Astrocyte (in vitro differentiated cells and primary cell): ENCODE data around the gene LMNA. TPM values are rescaled to one million over a fixed set of nuclear protein-coding genes. Genes with fewer than 3 reads are reported as not detected.

Source experiments
- DNase-seq: peaks from one replicate; pipeline ENCODE4 v3.0.0-alpha.2; 2010; ENCODE audit warnings: low read depth
- FAIRE-seq: peaks from 2 replicates; lab custom pipeline; 2011; peaks lifted over from hg19 to GRCh38; lab: Jason Lieb, UNC
- H2AFZ ChIP-seq: 2 replicates; pipeline ENCODE4 v1.6.0; 2012; ENCODE audit warnings: low read depth, low read length, inconsistent platforms
- H3K27ac ChIP-seq: 2 replicates; pipeline ENCODE4 v1.5.1; 2011; ENCODE audit warnings: low read depth, low read length, inconsistent platforms
- H3K27me3 ChIP-seq: 2 replicates; pipeline ENCODE4 v1.6.0; 2011; ENCODE audit warnings: low read length, inconsistent platforms; ENCODE audit not compliant: insufficient read depth
- H3K36me3 ChIP-seq: 2 replicates; pipeline ENCODE4 v1.5.1; 2011; ENCODE audit warnings: low read length, inconsistent platforms; ENCODE audit not compliant: insufficient read depth
- H3K4me1 ChIP-seq: 2 replicates; pipeline ENCODE4 v1.5.1; 2011; ENCODE audit warnings: low read length, inconsistent platforms; ENCODE audit not compliant: insufficient read depth
- H3K4me2 ChIP-seq: 2 replicates; pipeline ENCODE4 v1.6.0; 2012; ENCODE audit warnings: low read length, inconsistent platforms
- H3K4me3 ChIP-seq: 2 replicates; pipeline ENCODE4 v1.5.1; 2011; ENCODE audit warnings: low read depth, mild to moderate bottlenecking, low read length, inconsistent platforms; ENCODE audit not compliant: insufficient read depth
- H3K79me2 ChIP-seq: 2 replicates; pipeline ENCODE4 v1.6.0; 2012; ENCODE audit warnings: mild to moderate bottlenecking, low read length, inconsistent platforms; ENCODE audit not compliant: insufficient read depth
- H3K9ac ChIP-seq: 2 replicates; pipeline ENCODE4 v1.6.0; 2012; ENCODE audit warnings: mild to moderate bottlenecking, low read length, inconsistent platforms
- H3K9me3 ChIP-seq: 2 replicates; pipeline ENCODE4 v1.5.1; 2012; ENCODE audit warnings: low read depth, mild to moderate bottlenecking, low read length, inconsistent platforms; ENCODE audit not compliant: insufficient read depth
- H4K20me1 ChIP-seq: 2 replicates; pipeline ENCODE4 v1.6.0; 2012; ENCODE audit warnings: low read length, inconsistent platforms; ENCODE audit not compliant: insufficient read depth
- H3K27ac Mint-ChIP-seq: one replicate; pipeline ENCODE4 v1.8.0; 2021; ENCODE audit warnings: mild to moderate bottlenecking, mixed read lengths; ENCODE audit not compliant: unreplicated experiment
- H3K27me3 Mint-ChIP-seq: one replicate; pipeline ENCODE4 v1.8.0; 2021; ENCODE audit warnings: low read depth, mixed read lengths; ENCODE audit not compliant: unreplicated experiment
- H3K36me3 Mint-ChIP-seq: one replicate; pipeline ENCODE4 v1.8.0; 2021; ENCODE audit warnings: low read depth, mixed read lengths; ENCODE audit not compliant: unreplicated experiment
- H3K4me1 Mint-ChIP-seq: one replicate; pipeline ENCODE4 v1.8.0; 2021; ENCODE audit warnings: low read depth, mixed read lengths; ENCODE audit not compliant: unreplicated experiment
- H3K4me3 Mint-ChIP-seq: one replicate; pipeline ENCODE4 v1.8.0; 2021; ENCODE audit warnings: mild to moderate bottlenecking, moderate library complexity, mixed read lengths; ENCODE audit not compliant: unreplicated experiment
- H3K9me3 Mint-ChIP-seq: one replicate; pipeline ENCODE4 v1.8.0; 2021; ENCODE audit warnings: mild to moderate bottlenecking, mixed read lengths; ENCODE audit not compliant: unreplicated experiment
- EZH2 ChIP-seq: IDR thresholded peaks from 2 replicates; pipeline ENCODE4 v1.6.1; 2012; ENCODE audit warnings: mild to moderate bottlenecking, low read length, inconsistent platforms; ENCODE audit not compliant: insufficient read depth
- total RNA-seq: library from RNA; stranded (reverse); gene quantifications from 2 replicates; pipeline ENCODE4 v1.2.1, GENCODE V29; 2021
- TF ChIP-seq, protein P1 (sequence below): IDR thresholded peaks from 2 replicates; pipeline ENCODE4 v1.5.1; 2011; ENCODE audit warnings: low read depth, mild to moderate bottlenecking, inconsistent platforms, low read length, moderate library complexity; ENCODE audit not compliant: insufficient read depth

Gene LMNA
- total RNA-seq, 1 donor from 2014 or later = 464 TPM

DNA sequence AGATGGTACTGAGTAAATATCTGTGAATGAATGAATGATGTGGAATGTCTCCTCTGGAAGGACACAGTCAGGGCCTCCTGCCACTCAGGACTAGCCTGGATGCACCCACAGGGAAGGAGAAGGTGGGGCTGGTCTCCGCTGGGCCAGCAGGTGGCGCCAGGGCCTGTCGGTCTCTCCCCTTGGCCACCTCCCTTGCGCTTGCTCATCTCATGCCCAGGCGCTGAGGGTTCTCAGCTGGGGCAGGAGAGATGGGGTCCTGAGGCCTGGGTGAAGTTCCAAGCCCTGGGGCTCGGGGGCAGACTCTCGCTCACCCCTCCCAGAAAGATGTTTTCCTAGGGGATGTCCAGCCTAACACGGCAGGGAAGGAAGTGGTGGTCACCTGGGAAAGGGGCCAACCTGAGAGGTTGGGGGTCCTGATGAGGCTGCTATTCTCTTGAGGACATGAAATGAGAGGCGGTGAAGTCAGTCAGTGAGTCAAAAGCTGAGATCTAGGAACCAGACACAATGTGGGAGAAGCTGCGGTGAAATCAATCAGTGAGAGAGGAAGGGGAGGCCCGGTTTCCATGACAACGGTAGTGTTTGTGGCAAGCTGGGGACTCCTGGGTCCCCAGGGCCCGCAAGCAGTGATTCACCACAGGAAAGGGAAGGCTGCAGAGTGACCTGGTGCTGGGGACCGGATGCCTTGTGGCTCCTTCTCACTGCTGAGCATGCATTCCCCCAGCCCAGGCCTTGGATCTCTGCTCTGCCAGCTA lies 17.7 kb upstream of the LMNA start:
- Histone ChIP-seq H2AFZ (no peak overlapping the region), H3K27ac (peak overlapping the region; percentile 91), H3K4me2 (peak overlapping the region; percentile 62), H3K9ac (peak overlapping the region; percentile 80), H3K27me3 (no peaks in the 10 kb centered on the region), H3K9me3 (no peaks in the 10 kb centered on the region), H3K79me2 (peaks cover 16% of the 10 kb centered on the region), H4K20me1 (peaks cover 5% of the 10 kb centered on the region), H3K36me3 (peaks cover 5% of the 10 kb centered on the region), H3K4me3 (no peak overlapping the region), H3K4me1 (peaks cover 23% of the 10 kb centered on the region)
- peak overlapping the region; percentile 91 for H3K27ac Mint-ChIP-seq
- TF ChIP-seq, protein P1, sequence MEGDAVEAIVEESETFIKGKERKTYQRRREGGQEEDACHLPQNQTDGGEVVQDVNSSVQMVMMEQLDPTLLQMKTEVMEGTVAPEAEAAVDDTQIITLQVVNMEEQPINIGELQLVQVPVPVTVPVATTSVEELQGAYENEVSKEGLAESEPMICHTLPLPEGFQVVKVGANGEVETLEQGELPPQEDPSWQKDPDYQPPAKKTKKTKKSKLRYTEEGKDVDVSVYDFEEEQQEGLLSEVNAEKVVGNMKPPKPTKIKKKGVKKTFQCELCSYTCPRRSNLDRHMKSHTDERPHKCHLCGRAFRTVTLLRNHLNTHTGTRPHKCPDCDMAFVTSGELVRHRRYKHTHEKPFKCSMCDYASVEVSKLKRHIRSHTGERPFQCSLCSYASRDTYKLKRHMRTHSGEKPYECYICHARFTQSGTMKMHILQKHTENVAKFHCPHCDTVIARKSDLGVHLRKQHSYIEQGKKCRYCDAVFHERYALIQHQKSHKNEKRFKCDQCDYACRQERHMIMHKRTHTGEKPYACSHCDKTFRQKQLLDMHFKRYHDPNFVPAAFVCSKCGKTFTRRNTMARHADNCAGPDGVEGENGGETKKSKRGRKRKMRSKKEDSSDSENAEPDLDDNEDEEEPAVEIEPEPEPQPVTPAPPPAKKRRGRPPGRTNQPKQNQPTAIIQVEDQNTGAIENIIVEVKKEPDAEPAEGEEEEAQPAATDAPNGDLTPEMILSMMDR = peak; percentile 90
- TF ChIP-seq EZH2 = no peak
- no peaks in the 10 kb centered on the region for H3K9me3 Mint-ChIP-seq
- H3K27me3 Mint-ChIP-seq = no peaks in the 10 kb centered on the region
- FAIRE-seq (no peak), DNase-seq (peak; percentile 55)
- peaks cover 32% of the 10 kb centered on the region for H3K36me3 Mint-ChIP-seq
- H3K4me1 Mint-ChIP-seq = peaks cover 30% of the 10 kb centered on the region
- H3K4me3 Mint-ChIP-seq = no peak overlapping the region

DNA sequence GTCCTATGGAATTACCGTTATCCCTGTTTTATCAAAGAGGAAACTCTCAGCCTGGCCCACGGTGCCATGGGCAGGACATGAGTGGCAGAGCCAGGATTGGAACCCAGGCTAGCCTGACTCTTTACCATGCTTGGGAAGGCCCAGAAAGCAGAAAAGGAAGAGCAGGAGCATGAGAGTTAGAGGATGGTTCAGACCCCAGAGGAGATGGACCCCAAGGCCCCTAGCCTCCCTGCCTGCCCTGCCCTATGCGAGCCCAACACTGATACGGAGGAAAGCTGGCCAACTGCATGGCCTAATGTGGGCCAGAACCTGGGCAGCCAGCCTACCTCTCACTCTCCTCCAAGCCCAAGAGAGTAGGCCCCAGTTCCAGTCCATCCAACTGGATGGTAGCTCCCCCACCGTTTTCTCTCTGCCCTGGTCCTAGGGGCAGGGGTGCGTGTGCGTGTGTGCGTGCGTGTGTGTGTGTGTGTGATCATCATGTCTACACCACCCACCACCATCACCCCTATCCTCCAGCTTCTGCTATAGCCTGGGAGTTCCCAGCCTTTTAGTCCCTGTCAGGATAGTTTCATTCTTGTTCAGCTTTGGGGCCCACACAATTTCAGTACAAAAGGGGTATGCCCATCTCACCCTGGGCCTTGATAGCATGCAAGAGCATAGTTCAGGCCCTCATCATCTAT lies 16.9 kb upstream of the LMNA start:
- no peaks in the 10 kb centered on the region for H3K27me3 ChIP-seq
- Mint-ChIP-seq H3K36me3 (peaks cover 30% of the 10 kb centered on the region), H3K27ac (peak overlapping the region; percentile 91), H3K4me3 (no peak overlapping the region), H3K9me3 (no peaks in the 10 kb centered on the region), H3K4me1 (peaks cover 33% of the 10 kb centered on the region), H3K27me3 (no peaks in the 10 kb centered on the region)
- peaks cover 30% of the 10 kb centered on the region for H3K4me1 ChIP-seq
- TF ChIP-seq, protein P1 = no peak
- TF ChIP-seq EZH2 = no peak
- H3K4me2 ChIP-seq = peak overlapping the region; percentile 62
- H2AFZ ChIP-seq = no peak overlapping the region
- no peak for FAIRE-seq
- H3K9ac ChIP-seq = peak overlapping the region; percentile 80
- no peak overlapping the region for H3K4me3 ChIP-seq
- peaks cover 5% of the 10 kb centered on the region for H3K36me3 ChIP-seq
- peak overlapping the region; percentile 91 for H3K27ac ChIP-seq
- peaks cover 5% of the 10 kb centered on the region for H4K20me1 ChIP-seq
- no peaks in the 10 kb centered on the region for H3K9me3 ChIP-seq
- no peak for DNase-seq
- H3K79me2 ChIP-seq = peaks cover 22% of the 10 kb centered on the region
